Limb (tissue), 2 donors: ENCODE data around the gene RPS6KA2.

ENCODE experiments used
- DNase-seq, 2 donors: peaks; one replicate each; pipeline ENCODE4 v3.0.0-alpha.2; 2016; ENCODE audit errors: extremely low spot score in 2 of 2

The RPS6KA2 gene

GRCh38 chr6:166453651-166454050 lies 173.4 kb downstream of the RPS6KA2 start:
- no peak for DNase-seq

DNA sequence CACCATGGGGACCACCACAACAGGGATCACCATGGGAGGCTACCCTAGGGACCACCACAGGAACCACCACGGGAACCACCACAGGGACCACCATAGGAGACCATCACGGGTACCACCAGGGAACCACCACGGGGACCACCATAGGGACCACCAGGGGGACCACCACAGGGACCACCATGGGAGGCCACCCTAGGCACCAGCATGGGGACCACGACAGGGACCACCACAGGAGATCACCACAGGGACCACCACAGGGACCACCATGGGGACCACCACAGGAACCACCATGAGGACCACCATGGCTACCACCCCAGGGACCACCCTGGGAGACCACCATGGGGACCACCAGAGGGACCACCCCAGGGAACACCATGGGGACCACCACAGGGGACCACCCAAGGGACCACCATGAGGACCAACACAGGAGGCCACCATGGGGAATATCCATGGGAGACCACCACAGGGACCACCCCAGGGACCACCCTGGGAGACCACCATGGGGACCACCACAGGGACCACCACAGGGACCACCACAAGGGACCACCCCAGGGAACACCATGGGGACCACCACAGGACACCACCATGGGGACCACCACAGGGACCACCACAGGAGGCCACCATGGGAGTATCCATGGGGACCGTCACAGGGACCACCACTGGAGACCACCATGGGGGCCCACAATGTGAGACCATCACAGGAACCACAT lies 176.7 kb downstream of the RPS6KA2 start:
- DNase-seq: no peak

DNA sequence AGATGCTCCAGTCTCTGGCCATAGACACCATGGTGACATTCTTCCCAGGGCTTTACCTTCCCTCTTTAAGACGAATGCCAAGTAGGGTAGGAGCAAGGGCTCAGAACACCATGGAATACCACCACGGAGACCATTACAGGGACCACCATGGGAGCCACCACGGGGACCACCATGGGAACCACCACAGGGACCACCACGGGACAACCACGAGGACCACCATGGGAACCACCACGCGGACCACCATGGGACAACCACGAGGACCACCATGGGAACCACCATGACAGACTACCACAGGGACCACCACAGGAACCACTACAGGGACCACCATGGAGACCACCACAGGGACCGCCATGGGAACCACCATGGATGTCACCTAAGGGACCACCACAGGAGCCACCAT lies 177.4 kb downstream of the RPS6KA2 start:
- no peak for DNase-seq

GRCh38 chr6:166449036-166449435 lies 178.0 kb downstream of the RPS6KA2 start:
- no peak for DNase-seq

DNA sequence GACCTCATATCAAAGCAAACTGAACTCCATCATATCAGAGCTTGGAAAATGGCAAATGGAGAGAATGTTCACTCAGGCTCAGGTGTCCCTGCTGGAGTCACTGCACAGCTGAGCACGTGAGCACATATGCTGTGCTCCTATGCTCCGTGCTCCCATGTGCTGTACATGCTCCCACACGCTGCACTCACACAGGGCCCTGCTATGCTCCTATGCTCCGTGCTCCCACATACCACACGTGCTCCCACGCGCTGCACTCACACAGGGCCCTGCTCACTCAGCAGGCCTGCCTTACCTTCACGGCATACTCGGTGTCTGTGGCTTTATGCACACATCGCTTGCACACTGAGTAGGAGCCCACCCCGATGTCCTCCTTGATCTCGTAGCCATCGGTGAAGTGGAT lies 178.6 kb downstream of the RPS6KA2 start:
- DNase-seq: no peak

GRCh38 chr6:166446567-166447065 lies 180.4 kb downstream of the RPS6KA2 start:
- no peak for DNase-seq

DNA sequence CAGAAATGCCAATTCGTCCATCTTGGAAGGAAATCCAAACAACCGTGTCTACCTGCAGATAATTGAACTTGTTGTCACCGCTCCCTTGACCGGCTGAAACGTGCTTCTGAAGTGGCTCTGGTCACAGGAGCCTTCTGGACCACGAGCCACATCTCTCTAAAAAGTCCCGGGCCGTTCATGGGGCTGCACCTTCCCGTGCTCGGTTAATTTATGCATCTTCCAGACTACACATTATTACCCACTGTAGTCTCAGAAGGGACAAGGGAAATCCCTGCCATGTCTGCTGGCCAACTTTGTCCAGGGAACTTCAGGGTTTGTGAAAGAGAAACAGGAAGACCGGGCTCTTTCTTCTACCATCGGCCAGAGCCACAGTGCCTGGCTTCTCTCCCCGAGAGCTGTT lies 180.9 kb downstream of the RPS6KA2 start:
- no peak for DNase-seq

GRCh38 chr6:166444446-166444845 lies 182.6 kb downstream of the RPS6KA2 start:
- DNase-seq: no peak

DNA sequence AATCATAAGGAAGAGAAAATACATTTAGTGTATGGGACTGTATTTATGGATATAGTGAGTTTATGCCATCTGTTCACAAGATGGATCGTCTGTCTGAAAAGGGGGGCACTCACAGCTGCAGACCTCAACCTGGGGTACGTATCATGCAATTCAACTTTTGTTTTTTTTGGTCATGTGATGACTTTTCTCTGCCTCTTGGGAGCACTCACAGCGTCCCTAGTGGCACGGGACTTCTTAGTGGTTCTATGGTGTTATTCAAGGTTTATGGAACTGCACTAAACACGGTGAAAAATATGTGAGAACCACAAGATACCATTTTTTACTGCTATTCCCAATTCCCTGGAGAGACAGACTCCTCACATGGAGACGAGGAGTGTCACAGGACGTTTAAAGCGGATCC lies 183.9 kb downstream of the RPS6KA2 start:
- DNase-seq: no peak

DNA sequence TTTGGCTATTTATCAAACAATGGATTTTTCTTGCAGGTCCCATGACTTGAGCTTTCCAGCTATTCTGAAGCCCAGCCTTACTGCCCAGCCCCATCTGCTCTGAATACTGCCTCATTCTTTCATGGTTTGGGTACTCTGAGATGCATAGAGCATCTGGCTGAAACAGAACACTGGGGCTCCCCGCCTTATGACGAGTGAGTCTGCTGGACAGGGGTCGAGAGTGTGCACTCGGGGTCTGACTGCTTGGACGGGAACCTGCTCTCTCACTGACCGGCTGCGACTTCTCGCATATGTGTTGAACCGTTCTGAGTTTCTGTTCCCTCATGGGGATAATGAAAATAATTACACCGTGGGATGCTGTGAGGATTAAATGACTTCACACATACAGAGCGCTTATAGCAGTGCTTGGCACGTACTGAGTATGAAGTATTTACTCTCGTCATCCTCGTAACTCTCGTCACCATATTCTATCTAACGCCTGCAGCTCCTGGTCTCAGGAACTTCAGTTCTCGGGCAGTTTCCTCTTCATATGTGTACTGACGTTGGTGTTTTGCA lies 184.8 kb downstream of the RPS6KA2 start:
- DNase-seq: no peak

DNA sequence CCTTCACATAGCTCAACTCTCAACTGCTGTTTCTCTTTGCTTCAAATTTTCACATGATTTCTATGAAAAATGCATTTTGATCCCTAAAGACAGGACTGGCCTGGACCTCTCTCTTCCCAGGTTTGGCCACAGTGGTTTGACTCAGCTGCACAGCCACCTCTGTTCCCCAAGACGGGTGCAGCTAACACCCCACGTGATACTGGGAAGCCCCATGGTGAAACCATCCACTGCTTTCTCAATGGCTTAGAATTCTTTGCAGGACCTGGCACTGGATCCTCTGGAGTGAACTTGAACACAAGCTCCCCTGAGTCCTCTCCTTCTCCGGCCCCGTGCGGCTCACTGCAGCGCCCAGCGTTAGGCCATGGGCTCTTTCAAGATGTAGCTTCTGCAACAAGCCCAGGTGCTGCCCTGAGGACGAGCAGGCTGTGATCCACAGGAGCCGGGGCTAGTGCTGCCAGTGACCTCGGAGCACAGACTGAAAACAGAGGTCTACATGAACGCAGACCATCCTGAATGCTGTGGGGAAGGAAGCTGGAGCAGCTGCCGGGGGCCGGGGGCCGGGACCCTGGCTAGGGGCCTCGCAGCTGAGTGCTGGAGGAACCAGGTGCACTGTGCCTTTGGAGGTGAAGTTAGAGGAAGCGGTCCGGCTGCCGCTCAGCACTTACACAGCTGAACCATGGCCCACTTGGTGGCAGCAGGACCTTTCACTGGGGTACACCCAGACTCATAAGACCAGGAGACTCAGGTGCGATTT lies 185.5 kb downstream of the RPS6KA2 start:
- no peak for DNase-seq

DNA sequence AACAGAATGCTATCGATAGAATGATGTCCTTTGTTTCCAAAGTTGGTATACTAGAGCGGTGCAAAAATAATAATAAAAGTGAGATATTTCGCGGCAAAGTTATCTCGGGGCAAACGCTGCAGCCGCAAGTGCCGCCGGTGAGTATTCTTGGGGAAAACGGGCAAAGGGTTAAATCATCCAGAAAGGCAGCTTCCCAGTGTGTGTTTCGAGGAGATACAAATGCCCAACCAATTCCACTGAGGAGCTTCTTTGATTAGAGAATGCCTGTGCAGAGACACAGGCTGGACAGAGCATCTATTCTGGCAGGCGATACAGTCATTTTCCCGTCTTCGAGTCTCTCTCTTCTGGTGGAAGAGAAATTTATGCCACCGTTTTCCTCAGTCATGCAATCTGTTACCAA lies 186.3 kb downstream of the RPS6KA2 start:
- no peak for DNase-seq

DNA sequence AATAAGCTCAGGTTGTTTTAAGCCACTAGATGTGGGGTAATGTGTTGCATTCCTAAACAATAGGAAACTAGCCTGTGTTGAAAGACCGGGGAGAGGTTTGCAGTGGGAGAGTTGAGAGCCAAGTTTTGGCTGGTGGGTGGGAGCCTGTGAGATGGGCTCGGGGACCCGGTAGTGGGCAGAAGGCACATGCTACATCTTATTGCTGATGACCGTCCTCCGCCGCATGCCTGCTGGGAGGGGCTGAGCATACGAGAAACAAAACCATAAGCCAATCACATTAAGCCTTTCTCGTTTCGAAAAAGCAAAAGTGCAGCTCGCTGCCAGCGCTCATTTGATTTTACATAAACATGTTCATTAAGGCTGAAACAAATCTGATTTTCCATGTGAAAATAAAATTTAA lies 186.9 kb downstream of the RPS6KA2 start:
- no peak for DNase-seq

DNA sequence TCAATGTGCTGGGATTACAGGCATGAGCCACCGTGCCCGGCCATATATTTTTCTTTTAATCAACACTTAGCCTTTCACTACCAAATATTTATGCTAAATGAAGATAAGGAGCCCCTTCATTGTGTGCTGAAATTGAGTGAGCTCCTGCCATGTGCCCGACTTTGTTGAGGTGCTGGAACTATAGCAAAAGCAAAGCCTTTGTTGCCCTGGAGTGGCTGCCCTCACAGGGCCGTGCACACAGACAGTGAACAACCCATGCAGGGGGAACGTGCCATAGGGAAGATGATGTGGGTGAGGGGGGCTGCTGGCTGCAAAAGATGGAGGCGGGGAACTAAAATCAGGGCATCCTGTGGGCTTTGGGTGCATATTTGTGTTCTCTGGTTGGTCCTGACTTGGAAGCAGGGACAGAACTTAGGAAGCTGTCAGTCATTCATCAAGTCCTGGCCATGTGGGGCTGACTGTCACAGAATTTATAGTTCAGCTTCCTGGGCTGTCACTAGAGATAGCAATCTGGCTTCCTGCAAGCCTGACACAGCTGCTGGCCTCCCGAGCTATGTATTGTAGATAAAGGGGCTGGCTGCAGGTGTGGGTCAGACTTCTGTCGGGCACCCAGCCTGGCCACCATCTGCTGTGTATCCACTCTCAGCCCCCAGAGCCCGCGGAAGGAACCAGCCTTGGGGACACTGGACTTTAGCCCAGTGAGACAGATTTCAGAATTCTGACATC lies 187.5 kb downstream of the RPS6KA2 start:
- no peak for DNase-seq

- DNase-seq: no peak
These were observed 188.7 kb downstream of the RPS6KA2 start for GRCh38 chr6:166438211-166438861.

- no peak for DNase-seq
These were observed 189.4 kb downstream of the RPS6KA2 start for GRCh38 chr6:166437661-166438060.

- no peak for DNase-seq
These were observed 190.6 kb downstream of the RPS6KA2 start for GRCh38 chr6:166436195-166437139.

- no peak for DNase-seq
These were observed 191.5 kb downstream of the RPS6KA2 start for GRCh38 chr6:166435574-166435973.

GRCh38 chr6:166434336-166434735 lies 192.7 kb downstream of the RPS6KA2 start:
- no peak for DNase-seq

DNA sequence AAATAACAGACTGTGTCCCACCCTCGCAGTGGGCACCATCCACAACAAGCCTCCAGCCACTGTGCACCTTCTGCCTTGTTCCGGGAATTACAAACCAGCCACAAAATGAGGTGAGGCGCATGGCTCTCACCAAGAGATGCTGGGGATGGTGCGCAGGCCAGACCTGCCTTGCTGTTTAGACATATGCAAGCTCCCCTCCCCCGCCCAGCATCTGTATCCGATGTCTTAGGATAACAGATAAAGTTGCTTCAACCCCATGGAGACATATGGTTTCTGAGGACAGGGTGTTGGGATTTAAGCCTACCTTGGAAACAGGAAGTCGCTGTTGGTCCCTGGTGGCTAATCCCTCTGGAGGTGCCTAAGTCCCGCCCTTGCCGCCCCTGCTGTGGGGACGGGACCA lies 194.0 kb downstream of the RPS6KA2 start:
- no peak for DNase-seq
